ENCODE data around the gene KL.

Gene KL

GRCh38 chr13:32988608-32989289, 27.5 kb upstream of the KL start:
- H3K4me3 ChIP-seq (ENCODE audit: low read length): no peak overlapping the region
- no peak for TF ChIP-seq CTCF (conservative IDR thresholded peaks at IDR 0.05; ENCODE audit: low read depth, low read length)
- DNase-seq (ENCODE audit: low read depth): no peak

GRCh38 chr13:32989290-32989667, 26.9 kb upstream of the KL start:
- TF ChIP-seq CTCF (conservative IDR thresholded peaks at IDR 0.05; ENCODE audit: low read depth, low read length): no peak
- DNase-seq (ENCODE audit: low read depth): no peak
- no peak overlapping the region for H3K4me3 ChIP-seq (ENCODE audit: low read length)

GRCh38 chr13:32989942-32990341, 26.3 kb upstream of the KL start:
- H3K4me3 ChIP-seq (ENCODE audit: low read length): no peak overlapping the region
- TF ChIP-seq CTCF (conservative IDR thresholded peaks at IDR 0.05; ENCODE audit: low read depth, low read length): no peak
- no peak for DNase-seq (ENCODE audit: low read depth)

- H3K4me3 ChIP-seq (ENCODE audit: low read length): no peak overlapping the region
- no peak for TF ChIP-seq CTCF (conservative IDR thresholded peaks at IDR 0.05; ENCODE audit: low read depth, low read length)
- no peak for DNase-seq (ENCODE audit: low read depth)
These were observed 23.1 kb upstream of the KL start for GRCh38 chr13:32993145-32993544.

GRCh38 chr13:32997399-32997798, 18.8 kb upstream of the KL start:
- no peak overlapping the region for H3K4me3 ChIP-seq (ENCODE audit: low read length)
- no peak for DNase-seq (ENCODE audit: low read depth)
- TF ChIP-seq CTCF (conservative IDR thresholded peaks at IDR 0.05; ENCODE audit: low read depth, low read length): no peak

GRCh38 chr13:32998966-32999365, 17.3 kb upstream of the KL start:
- no peak for TF ChIP-seq CTCF (conservative IDR thresholded peaks at IDR 0.05; ENCODE audit: low read depth, low read length)
- DNase-seq (ENCODE audit: low read depth): no peak
- no peak overlapping the region for H3K4me3 ChIP-seq (ENCODE audit: low read length)

- DNase-seq (ENCODE audit: low read depth): no peak
- no peak for TF ChIP-seq CTCF (conservative IDR thresholded peaks at IDR 0.05; ENCODE audit: low read depth, low read length)
- no peak overlapping the region for H3K4me3 ChIP-seq (ENCODE audit: low read length)
These were observed 15.9 kb upstream of the KL start for GRCh38 chr13:33000365-33000764.
